Mammary epithelial cell (primary cell): ENCODE measurements around the gene SHMT1.

Experiments
- CTCF ChIP-seq, 2 donors: IDR thresholded peaks in 1 of 2; conservative IDR thresholded peaks in 1 of 2; 2 replicates each; pipeline ENCODE4 v1.5.1; 2011 to 2012; ENCODE audit warnings: inconsistent platforms in 2 of 2, low read length in 2 of 2, mild to moderate bottlenecking in 2 of 2, control low read depth in 1 of 2, low read depth in 1 of 2; ENCODE audit not compliant: insufficient read depth in 1 of 2; ENCODE audit errors: extremely low read depth in 1 of 2
- EZH2 ChIP-seq: IDR thresholded peaks from 2 replicates; pipeline ENCODE4 v1.6.1; 2012; ENCODE audit warnings: low read length, inconsistent platforms, borderline replicate concordance

GRCh38 chr17:18321309-18321708, 42.0 kb downstream of the SHMT1 start:
- TF ChIP-seq CTCF (conservative IDR thresholded peaks at IDR 0.05 in 1 of 2, IDR thresholded peaks at IDR 0.05 in 1 of 2; ENCODE audit: extremely low read depth in 1 of 2, insufficient read depth in 1 of 2, low read depth in 1 of 2, low read length in 2 of 2) (no peak), EZH2 (no peak)
